GM04503 (cell line): Measurements from ENCODE around the gene NKX1-1.
"Not testable (repeated sequence)": the region's sequence is repeated elsewhere in the genome, so short reads cannot be mapped to it uniquely, and the experiment has no call there.

Experiments
- DNase-seq: peaks from one replicate; pipeline ENCODE4 v3.0.0-alpha.2; 2012; ENCODE audit warnings: low read depth

The NKX1-1 gene

DNA sequence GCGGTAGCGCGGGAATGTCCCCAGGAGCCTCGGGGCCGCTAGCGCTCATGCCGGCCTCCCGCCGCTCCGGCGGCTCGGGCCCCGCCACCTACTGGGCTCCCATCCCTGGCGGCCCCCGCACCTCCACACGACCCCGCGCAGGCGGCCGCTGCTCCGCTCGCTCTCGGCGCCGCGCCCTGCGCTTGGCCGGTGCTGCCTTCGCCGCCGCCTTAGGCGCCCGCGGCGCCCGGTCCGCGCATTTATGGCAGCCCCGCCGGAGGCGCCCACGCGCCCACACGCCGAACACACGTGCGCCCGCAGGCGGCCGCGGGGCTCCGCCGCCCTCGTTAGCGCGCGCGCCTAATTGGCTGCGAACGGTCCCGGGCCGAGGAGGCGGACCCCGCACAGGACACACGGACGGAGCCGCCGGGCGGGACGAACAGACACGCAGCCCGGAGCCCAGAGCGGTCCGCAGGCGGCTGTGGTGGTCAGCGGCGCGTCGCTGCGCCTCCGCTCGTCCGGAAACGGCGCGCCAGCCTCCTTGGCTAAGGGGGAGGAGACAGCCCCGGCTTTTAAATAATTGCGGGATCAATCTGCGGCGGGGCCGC is at the start of gene NKX1-1:
Gene NKX1-1 (minus strand): TSS at position 49 of the 587 bp plus-strand sequence. CDS start 0 bp downstream, at position 49.
- no peak for DNase-seq

DNA sequence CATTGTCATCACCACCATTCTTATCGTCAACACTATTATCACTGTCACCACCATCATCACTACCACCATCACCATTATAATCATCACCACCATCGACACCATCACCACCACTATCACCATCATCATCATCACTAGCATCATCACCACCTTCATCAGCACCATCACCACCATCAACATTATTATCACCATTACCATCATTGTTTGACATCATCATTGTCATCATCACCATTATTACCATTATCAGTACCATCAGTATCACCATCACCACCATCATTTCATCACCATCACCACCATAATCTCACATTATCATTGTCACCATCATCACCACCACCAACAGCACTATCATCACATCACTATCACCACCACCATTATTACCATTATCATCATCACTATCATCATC is 47.5 kb upstream of the NKX1-1 start:
- no peak for DNase-seq

DNA sequence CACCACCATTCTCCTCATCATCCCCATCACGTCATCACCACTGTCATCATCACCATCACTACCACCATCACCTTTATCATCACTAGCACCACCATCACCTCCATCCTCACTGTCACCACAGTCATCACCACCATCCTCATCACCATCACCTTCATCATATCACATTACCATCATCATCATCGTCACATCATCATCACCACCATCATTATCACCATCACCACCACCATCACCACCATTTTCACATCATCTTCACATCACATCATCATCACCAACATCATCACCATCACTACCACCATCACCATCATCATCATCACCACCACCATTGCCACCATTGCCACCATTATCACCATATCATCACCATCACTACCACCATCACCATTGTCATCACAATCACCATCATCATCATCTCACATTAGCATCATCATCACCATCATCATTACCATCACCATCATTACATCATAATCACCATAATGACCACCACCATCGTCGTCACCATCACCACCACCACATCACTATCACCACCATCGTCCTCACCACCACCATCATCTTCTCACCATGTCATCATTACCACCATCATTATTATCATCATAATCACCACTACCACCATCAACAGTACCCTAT is 46.3 kb upstream of the NKX1-1 start:
- DNase-seq = no peak

DNA sequence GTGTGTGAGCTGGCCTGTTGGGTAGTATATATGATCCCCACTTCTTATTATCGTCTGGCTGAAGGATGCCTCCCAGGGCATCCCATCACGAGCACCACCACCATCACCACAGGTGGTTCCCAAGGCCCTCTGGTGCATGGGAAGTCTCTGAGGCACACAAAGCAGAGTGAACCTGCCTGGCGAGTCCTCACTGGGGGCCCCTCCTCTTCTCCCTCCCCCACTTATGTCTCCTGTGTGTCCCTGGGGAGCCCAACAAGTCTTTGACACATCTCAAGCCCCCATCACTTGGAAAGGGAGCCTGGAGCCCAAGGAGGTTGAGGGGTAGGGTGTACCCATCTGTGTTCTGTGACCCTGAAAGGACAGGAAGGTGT is 45.5 kb upstream of the NKX1-1 start:
- no peak for DNase-seq

DNA sequence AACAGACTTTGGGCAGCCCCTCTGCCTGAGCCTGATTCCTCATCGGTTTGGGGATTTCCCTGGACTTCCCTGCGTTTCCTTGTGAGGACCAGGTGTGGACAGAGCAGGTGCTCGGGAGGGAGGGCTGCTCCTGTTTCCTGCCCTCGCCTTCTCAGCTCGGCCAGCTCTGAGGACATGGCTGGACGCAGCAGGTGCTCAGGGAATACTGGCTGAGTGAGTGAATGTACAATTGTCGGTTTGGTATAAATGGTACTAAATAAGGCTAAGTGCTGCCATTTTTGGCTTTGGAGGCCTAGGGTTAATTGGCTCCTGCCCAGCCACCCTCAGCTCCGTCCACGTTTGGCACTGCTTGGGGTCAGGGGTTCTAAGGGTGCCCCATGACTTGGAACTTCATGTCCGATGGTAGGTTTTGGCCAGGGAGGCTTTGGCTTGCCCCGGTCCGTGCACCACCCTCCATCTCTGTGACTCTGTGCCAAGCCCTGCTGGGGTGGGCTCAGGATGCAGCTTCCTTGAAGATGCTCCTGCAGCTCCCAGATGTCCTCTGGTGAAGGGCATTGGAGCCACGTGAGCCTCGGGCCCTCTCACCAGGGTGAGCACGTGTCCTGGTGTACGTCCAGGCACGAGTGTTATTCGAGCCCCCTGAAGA is 45.0 kb upstream of the NKX1-1 start:
- DNase-seq = no peak

DNA sequence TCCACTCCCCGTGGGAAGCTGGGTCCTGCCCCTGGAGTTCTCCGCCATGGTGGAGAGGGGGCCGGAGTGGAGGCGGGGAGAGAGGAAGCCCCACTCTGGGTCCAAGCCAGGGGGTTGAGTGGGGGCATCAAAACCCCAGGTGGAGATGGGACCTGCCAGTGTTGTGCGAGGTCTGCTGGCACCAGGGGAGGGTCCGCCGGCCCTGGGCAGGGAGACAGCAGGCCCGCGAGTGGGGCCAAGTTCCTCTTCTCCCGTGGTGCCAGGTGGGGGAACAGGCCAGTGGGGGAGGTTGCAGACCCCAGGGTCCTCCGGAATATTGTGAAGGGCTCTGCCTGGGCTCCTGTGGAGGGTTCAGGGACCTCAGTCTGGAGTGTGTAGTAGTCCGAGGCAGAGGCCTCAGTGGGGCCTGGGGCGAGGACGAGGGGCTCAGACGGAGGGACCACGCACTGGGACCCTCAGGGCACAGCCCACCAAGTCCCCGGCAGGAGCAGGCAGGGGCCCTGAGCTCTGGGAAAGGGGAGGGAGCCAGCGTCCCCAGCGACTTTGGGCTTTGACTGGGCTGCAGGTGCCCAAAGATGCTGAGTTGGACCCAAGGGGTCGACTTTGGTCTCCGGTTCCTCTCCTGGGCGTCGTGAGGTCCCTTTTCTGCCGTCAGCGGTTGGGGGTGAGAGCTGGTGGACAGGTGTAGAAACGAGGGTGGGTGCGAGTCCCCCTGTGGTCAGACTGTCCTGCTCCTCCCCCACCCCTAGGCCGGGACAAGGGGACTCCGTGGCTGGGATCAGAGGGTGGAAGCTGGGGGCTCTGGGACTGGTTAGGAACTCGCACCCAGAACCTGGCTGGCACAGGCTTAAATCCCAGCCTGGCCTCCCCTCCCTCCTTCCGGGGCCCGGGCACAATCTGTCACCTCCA is 43.8 kb upstream of the NKX1-1 start:
- DNase-seq = no peak

DNA sequence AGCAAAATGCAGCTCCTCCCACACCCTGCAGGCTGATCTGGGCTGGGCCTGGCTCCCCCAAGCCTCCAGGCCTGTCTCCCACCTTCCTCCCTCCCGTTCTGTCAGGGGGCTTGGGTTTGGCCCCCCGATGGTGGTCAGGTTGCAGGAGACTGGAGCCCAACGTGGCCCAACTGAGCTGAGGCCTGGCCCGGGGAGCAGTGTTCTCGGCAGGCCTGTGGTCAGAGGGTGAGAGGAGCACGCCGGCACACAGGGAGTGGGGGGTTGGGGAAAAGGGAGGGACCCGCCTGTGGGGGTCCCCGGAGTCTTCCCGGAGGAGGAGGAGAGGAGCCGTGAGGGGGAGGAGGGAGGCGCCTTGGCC is 43.2 kb upstream of the NKX1-1 start:
- DNase-seq = no peak

DNA sequence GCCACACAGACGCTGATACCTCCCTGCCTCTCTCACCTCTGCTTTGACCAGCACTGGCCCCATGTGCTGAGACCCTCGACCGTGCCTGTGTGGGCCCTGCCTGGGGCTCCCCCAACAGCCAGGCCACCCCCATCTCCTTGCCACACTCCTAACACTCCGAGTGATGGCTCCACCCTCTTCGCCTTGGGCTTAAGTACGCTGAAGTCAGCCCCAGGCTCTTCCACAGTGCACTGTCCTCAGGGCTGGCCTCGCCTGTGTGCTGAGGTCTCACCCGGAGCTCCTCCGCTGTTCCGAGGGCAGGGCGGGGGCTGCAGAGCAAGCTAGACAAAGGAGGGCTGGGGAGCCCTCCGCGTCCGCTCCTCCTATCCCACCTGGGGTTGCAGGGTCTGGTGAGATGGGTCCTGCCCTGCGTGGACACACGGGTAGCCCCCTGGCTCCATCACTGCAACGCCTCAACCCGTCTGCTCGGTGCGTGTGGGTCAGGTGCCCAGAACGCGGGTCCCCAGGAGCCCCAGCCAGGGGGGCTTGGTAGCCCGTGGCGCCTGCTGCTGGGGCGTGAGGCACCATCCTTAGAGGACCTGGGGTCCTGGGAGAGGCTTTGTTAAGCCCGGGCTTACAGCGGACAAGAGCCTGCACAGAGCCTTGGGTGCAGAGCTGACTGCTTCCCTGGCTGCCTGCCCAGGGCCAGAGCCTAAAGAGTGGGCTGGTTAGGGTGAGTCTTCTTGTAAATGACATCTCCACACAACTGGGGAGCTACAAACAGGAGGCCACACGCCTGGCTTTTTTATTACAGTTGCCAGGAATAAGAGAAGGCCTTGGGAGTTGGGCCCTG is 42.6 kb upstream of the NKX1-1 start:
- DNase-seq = no peak

DNA sequence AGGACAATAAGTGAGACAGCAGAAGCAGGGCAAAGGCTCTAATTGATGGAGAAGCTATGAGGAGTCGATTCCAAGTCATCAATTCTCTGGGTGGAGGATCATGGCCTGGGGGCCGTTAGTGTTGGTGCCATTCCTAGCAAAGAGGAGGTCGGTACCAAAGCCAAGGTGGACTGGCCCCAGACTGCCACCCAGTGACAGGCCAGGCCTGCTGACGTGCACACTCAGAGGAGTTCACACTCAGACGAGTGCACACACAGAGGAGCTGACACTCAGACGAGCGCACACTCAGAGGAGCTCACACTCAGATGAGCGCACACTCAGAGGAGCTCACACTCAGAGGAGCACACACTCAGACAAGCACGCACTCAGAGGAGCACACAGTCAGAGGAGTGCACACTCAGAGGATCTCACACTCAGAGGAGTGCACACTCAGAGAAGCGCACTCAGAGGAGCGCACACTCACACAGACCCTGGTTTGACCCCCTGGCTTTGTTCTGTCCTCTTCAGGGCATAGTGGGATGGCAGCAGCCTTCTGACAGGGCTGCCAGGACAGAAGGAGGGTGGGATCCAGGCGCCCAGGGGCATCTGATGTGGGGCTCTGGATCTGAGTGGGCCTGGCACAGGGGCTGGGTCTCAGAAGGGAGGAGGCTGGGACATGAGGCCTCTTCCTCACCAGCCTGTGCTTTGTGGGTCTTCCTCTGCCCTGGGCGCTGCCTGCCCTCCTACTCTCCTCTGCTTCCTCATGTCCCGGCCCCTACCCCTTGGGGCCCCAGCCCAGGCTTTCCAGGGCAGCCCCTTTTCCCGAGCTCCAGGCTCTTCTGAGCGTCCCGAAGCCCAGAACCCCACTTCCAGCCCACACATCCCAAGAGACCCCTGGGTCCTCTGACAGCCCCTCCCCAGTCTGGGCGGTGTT is 41.7 kb upstream of the NKX1-1 start:
- DNase-seq = no peak

DNA sequence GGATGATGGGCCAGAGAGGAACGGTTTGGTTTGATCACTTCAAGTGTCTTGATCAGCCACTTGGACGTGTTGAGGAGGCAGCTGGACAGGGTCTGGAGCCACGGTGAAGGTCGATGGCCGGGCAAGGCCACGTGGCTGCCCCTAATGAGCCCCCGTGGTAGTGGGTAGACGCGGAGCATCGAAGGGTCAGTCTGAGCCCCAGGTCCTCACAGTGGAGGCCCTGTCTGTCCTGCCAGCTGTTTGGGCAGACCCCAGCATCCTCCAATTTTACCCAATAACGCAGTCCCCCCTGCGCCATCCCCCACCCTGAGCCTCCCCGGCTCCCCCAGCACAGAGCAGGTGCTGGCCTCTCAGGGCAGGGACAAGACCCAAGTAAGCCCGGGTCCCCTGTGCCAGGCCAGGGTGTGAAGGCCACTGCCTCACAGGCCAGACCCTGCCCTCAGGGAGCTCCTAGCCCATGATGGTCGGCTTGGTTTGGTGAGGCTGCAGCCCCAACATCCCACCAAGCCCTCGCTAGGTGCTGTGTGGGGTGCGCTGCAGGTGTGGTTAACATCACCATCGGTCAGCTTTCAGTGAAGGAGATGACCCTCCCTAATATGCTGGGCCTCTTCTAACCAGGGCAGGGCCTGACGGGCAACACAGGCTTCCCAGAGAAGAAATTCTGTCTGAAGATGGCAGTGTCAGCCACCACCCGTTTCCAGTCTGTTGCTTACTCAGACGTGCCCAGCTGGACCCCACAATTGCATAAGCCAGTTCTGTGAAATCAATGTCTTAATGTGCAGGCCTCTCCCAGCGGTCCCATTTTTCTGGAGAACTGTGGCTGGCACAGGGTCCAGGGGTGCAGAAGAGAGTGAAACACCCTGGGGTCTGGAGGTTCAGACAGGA is 40.5 kb upstream of the NKX1-1 start:
- DNase-seq = no peak

DNA sequence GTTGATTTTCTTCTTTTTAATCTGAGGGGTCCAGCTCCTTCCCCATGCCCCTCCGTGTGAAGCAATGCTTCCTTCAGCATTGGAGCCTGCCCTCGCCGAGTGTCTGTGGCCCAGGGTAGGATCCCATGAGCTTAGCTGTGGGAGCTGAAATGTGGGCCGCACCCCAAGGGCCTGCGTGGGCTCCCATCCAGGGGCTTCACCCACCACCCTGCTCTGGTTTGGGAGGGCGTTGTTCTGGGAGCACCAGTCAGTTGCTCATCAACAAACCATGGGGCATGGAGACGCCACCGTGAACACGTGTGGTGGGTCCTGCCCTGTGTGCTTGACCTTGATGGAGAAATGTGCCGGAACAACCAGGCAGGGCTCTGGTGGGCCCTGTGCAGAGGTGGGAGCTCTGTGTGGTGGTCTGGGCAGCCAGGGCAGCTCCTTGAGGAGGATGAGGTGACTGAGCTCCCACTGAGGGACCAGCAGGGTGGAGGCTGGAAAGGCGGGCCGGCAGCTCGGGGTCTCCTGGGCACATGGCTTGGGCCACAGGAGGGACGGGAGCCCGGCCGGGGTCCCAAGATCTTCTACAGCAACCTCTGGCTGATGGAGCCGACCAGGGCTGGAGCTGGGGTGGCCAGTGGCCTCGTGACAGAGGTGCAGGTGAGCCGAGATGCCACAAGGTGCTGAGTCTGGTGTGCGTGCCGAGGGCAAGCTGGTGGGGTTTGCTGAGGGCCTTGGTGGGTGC is 39.6 kb upstream of the NKX1-1 start:
- DNase-seq = no peak

DNA sequence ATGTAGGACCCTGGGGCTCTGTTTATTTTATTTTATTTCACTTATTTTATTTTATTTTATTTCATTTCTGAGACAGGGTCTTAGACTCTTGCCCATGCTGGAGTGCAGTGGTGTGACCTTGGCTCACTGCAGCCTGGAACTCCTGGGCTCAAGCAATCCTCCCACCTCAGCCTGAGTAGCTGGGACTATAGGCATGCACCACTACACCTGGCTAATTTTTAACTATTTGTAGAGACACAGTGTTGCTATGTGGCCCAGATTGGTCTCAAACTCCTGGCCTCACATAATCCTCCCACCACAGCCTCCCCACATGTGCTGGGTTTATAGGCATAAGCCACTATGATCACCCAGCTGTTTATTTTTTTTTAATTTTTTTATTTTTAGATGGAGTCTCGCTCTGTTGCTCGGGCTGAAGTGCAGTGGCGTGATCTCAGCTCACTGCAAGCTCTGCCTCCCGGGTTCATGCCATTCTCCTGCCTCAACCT is 37.5 kb upstream of the NKX1-1 start:
- not testable (repeated sequence) for DNase-seq

DNA sequence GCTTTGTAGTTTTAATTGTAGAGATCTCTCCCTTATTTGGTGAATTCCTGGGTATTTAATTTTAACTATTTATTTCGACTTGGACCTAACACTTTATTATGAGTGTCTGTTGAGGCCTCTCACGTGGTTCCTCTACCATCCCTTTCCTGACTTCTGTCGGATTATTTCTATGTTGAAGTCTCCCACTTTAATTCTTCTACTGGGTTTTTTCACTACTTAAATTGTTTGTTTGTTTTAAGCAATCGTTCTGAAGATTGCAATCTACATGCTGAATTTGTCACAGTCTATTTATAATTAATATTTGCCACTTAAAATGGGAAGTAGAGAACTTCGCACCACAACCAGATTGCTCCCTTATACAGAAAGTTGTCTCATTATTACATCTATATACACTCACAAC is 20.8 kb upstream of the NKX1-1 start:
- DNase-seq = no peak

DNA sequence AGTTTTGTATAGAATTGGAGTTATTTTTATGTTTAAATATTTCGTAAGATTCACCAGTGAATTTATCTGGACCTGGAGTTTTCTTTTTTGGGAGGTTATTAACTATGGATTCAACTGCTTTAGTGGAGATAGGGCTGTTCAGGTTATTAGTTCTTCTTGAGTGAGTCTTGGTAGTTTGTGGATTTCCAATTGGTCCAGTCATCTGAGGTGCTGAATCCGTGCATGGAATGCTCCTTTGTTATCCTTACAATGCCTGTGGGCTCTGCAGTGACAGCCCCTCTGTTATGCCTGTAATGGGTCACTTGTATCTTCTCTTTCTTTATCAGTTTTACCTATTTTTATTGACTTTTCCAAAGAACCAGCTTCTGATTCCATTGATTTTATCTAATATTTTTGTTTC is 15.4 kb upstream of the NKX1-1 start:
- DNase-seq = no peak

DNA sequence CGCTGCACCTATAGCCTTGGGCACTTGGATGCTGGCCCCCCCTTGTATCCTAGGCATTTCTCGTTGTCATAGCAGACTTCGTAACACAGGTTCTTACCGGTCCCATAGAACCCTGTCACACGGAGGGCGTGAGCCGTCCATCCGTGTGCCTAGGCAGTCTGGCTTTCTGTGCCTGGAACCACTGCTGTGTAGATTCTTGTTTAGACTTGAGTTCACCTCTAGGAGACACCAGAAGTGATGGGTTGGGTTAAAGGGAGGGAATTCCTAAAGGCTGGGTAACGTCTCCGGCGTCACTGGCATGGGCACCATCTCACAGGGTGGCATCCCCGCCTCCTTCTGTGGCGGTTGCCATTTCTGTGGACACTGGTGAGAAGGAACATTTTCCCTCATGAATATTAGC is 13.5 kb upstream of the NKX1-1 start:
- DNase-seq = no peak

DNA sequence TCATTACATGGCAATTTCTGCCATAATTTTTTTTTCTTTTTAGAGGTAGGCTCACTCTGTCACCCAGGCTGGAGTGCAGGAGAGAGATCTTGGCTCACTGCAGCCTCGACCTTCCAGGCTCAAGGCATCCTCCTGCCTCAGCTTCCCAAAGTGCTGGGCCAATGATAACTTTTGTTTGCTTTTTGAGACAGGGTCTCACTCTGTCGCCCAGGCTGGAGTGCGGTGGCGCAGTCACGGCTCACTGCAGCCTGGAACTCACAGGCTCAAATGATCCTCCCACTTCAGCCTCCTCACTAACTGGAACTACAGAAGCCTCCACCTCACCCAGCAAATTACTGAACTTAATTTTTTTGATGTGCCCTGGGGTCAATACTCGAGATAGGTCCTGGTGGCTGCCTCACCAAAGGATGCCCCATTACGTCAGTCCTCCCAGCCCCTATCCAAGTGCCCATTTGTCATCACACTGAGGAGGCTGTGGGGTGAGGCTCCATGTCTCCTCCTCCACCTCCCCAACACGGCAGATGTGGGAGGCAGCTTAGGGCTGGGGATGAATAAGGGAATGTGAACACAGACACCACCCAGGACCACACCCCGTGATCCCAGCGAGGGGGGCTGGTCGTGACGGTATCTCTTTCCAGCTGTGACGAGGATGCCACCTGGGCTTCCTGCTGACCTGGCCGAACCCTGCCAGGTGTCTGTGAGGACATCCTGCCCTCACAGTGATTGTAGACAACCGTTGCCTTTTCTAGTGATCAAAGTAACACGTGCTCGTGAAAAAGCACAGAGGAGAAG is 12.4 kb upstream of the NKX1-1 start:
- no peak for DNase-seq

DNA sequence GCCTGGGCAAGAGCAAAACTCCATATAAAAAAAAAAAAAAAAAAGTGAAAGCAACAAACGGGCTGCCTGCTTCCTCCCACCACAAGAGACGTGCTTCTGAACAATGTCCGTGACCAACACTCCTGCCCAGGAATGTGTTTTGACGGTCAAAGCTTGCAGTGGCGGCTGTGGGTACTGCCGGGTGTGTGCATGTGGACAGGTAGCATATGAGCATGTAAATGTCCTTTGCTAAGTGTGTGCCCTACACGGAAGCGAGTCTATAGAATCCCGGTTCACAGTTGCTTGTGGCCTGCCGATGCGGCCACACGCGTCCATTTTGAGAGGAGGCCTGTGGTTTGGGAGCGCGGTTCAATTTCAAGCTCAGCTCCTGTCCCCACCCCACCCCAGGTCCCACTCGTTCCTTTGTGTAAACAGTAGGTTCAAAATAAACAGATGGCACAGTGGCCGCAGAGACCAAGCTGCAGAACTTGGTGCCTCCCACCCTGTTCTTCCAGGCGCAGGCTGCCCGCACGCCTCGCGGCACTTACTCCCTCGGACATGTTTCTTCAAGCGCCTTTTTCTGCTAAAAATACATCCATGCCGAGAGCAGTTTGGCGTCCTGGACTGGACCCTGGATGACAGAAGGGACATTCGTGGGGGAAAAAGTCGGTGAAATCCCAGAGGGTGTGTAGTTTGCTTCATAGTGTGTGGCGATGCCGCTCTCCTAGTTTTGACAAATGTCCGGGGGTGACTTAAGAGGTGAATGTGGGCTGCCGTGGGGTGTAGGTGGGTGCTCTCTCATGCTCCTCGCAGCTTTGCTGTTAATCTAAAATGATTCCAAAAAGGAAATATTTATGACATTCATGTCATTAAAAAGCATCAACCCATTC is 11.5 kb upstream of the NKX1-1 start:
- DNase-seq = no peak
